Smooth muscle cell (in vitro differentiated cells): ENCODE measurements around the gene CISH. TPM values are rescaled to one million over a fixed set of nuclear protein-coding genes. Genes with fewer than 3 reads are reported as not detected.

Experiments used
- DNase-seq: peaks from one replicate; lab custom pipeline; 2025; ENCODE audit not compliant: unreplicated experiment; lab: John Stamatoyannopoulos, UW
- H2AFZ ChIP-seq: fragments of 200-600 bp; sonication (generic); 2 replicates; pipeline ENCODE4 v1.6.0; 2016; ENCODE audit warnings: antibody characterized with exemption, low read depth, mild to moderate bottlenecking
- H3F3A ChIP-seq: fragments of 200-600 bp; sonication (generic); 2 replicates; pipeline ENCODE4 v1.6.0; 2017; ENCODE audit warnings: antibody characterized with exemption, low read depth
- H3K27ac ChIP-seq: fragments of 200-600 bp; sonication (generic); 2 replicates; pipeline ENCODE4 v1.5.1; 2016; ENCODE audit warnings: low read depth, mild to moderate bottlenecking
- H3K27me3 ChIP-seq: fragments of 200-600 bp; sonication (generic); 2 replicates; pipeline ENCODE4 v1.6.1; 2016; ENCODE audit warnings: low read depth, mild to moderate bottlenecking
- H3K36me3 ChIP-seq: fragments of 200-600 bp; sonication (generic); 2 replicates; pipeline ENCODE4 v1.5.1; 2016; ENCODE audit warnings: low read depth
- H3K4me1 ChIP-seq: fragments of 200-600 bp; sonication (generic); 2 replicates; pipeline ENCODE4 v1.5.1; 2016; ENCODE audit warnings: low read depth
- H3K4me2 ChIP-seq: fragments of 200-600 bp; sonication (generic); 2 replicates; pipeline ENCODE4 v1.6.0; 2016; ENCODE audit warnings: mild to moderate bottlenecking
- H3K4me3 ChIP-seq: fragments of 200-600 bp; sonication (generic); 2 replicates; pipeline ENCODE4 v1.5.1; 2016; ENCODE audit warnings: mild to moderate bottlenecking
- H3K79me2 ChIP-seq: fragments of 200-600 bp; sonication (generic); 2 replicates; pipeline ENCODE4 v1.6.0; 2016; ENCODE audit warnings: low read depth, mild to moderate bottlenecking
- H3K9ac ChIP-seq: fragments of 200-600 bp; sonication (generic); 2 replicates; pipeline ENCODE4 v1.6.0; 2016; ENCODE audit warnings: low read depth
- H3K9me3 ChIP-seq: fragments of 200-600 bp; sonication (generic); replicated peaks from 2 replicates; pipeline ENCODE4 v1.5.1; 2016; ENCODE audit warnings: low read depth
- H4K20me1 ChIP-seq: fragments of 200-600 bp; sonication (generic); 2 replicates; pipeline ENCODE4 v1.6.0; 2016; ENCODE audit warnings: low read depth
- CTCF ChIP-seq: fragments of 200-600 bp; sonication (generic); IDR thresholded peaks from 2 replicates; pipeline ENCODE4 v1.5.1; 2017; ENCODE audit warnings: borderline replicate concordance, mild to moderate bottlenecking, antibody characterized with exemption; ENCODE audit not compliant: insufficient read depth, poor library complexity, severe bottlenecking
- WGBS: methylation state at CpG from one replicate; pipeline ENCODE4 v1.1.7; 2016; ENCODE audit warnings: low lambda C conversion rate; 5-methylcytosine and 5-hydroxymethylcytosine counted together
- polyA plus RNA-seq: library from polyadenylated mRNA; unstranded; fragments of >200 nt; fragmentation: Nextera tagmentation; extraction: Ambion mirVana; gene quantifications from 2 replicates; pipeline ENCODE4 v1.2.1, GENCODE V29; 2016
- total RNA-seq: library from RNA; depleted of rRNA; stranded (reverse); fragments of >200 nt; gene quantifications from 2 replicates; pipeline ENCODE4 v1.2.3, GENCODE V29; 2014

The CISH gene
- total and polyA plus RNA-seq, 2 experiments from 2014 or later = 1.8 to 15.9 TPM

- no peak overlapping the region for H2AFZ ChIP-seq
- WGBS = 85% methylated on average over 6 of the region's 6 CpGs
- H3K4me2 ChIP-seq = no peak overlapping the region
- no peaks in the 10 kb centered on the region for H3K9me3 ChIP-seq
- no peak for TF ChIP-seq CTCF
- no peaks in the 10 kb centered on the region for H3K36me3 ChIP-seq
- H3K4me1 ChIP-seq = no peaks in the 10 kb centered on the region
- no peaks in the 10 kb centered on the region for H4K20me1 ChIP-seq
- no peaks in the 10 kb centered on the region for H3K27me3 ChIP-seq
- H3K27ac ChIP-seq = no peak overlapping the region
- H3K4me3 ChIP-seq = no peak overlapping the region
- no peaks in the 10 kb centered on the region for H3F3A ChIP-seq
- H3K9ac ChIP-seq = no peak overlapping the region
- no peak for DNase-seq
- no peaks in the 10 kb centered on the region for H3K79me2 ChIP-seq
These were observed 46.8 kb upstream of the CISH start for GRCh38 chr3:50658416-50658815.

GRCh38 chr3:50657816-50658215 is 46.2 kb upstream of the CISH start:
- Histone ChIP-seq H3K4me1 (no peaks in the 10 kb centered on the region), H3F3A (no peaks in the 10 kb centered on the region), H3K36me3 (no peaks in the 10 kb centered on the region), H3K4me2 (no peak overlapping the region), H2AFZ (no peak overlapping the region), H3K79me2 (no peaks in the 10 kb centered on the region), H4K20me1 (no peaks in the 10 kb centered on the region), H3K9ac (no peak overlapping the region), H3K4me3 (no peak overlapping the region), H3K27ac (no peak overlapping the region), H3K27me3 (no peaks in the 10 kb centered on the region), H3K9me3 (no peaks in the 10 kb centered on the region)
- no peak for TF ChIP-seq CTCF
- no peak for DNase-seq
- WGBS = 98% methylated on average over 3 of the region's 3 CpGs

- no peaks in the 10 kb centered on the region for H3K36me3 ChIP-seq
- no peak for DNase-seq
- peaks cover 3% of the 10 kb centered on the region for H3K4me1 ChIP-seq
- no peaks in the 10 kb centered on the region for H3K27me3 ChIP-seq
- no peaks in the 10 kb centered on the region for H3K79me2 ChIP-seq
- H3K27ac ChIP-seq = no peak overlapping the region
- TF ChIP-seq CTCF = no peak
- H3K9me3 ChIP-seq = no peaks in the 10 kb centered on the region
- H4K20me1 ChIP-seq = no peaks in the 10 kb centered on the region
- no peak overlapping the region for H3K4me2 ChIP-seq
- WGBS = 97% methylated on average over 5 of the region's 5 CpGs
- no peaks in the 10 kb centered on the region for H3F3A ChIP-seq
- H2AFZ ChIP-seq = no peak overlapping the region
- no peak overlapping the region for H3K9ac ChIP-seq
- H3K4me3 ChIP-seq = no peak overlapping the region
These were observed 45.8 kb upstream of the CISH start for GRCh38 chr3:50657407-50657806.

- Histone ChIP-seq H3K27ac (no peak overlapping the region), H4K20me1 (no peaks in the 10 kb centered on the region), H3K4me2 (no peak overlapping the region), H3K27me3 (no peaks in the 10 kb centered on the region), H3K79me2 (no peaks in the 10 kb centered on the region), H3K4me1 (peaks cover 6% of the 10 kb centered on the region), H3K36me3 (no peaks in the 10 kb centered on the region), H2AFZ (no peak overlapping the region), H3K4me3 (no peak overlapping the region), H3K9ac (no peak overlapping the region), H3F3A (no peaks in the 10 kb centered on the region), H3K9me3 (no peaks in the 10 kb centered on the region)
- WGBS = 58% methylated on average over 8 of the region's 8 CpGs
- TF ChIP-seq CTCF = no peak
- DNase-seq = no peak
These were observed 45.0 kb upstream of the CISH start for GRCh38 chr3:50656417-50657195.
